Activated T-helper 9 cell treated with anti-CD3 and anti-CD28 coated beads, Interleukin-2, amount 50 U/mL, for 16 hours (primary cell): ENCODE measurements around the gene CCDC126.
A peak's percentile ranks its signal among the peaks of the same experiment; 100 is the strongest.
"Not testable (repeated sequence)": the region's sequence is repeated elsewhere in the genome, so short reads cannot be mapped to it uniquely, and the experiment has no call there.

ENCODE experiments used
- DNase-seq: peaks from one replicate; pipeline ENCODE4 v3.0.0-alpha.2; 2020; ENCODE audit warnings: low read depth

CCDC126 gene

GRCh38 chr7:23597094-23598091, at the start of gene CCDC126:
TSS of gene CCDC126 (plus strand) at chr7:23597382. CDS start at chr7:23611316, 13,934 bp downstream.
- DNase-seq = peak; percentile 73

- no peak for DNase-seq
Observed at GRCh38 chr7:23547662-23548061, 49.5 kb upstream of the CCDC126 start.

- no peak for DNase-seq
Observed at GRCh38 chr7:23558303-23558702, 38.9 kb upstream of the CCDC126 start.

- DNase-seq = peak; percentile 46
Observed at GRCh38 chr7:23570592-23571200, 26.5 kb upstream of the CCDC126 start.

GRCh38 chr7:23581975-23582374, 15.2 kb upstream of the CCDC126 start:
- DNase-seq = not testable (repeated sequence)

- not testable (repeated sequence) for DNase-seq
Observed at GRCh38 chr7:23585304-23585703, 11.9 kb upstream of the CCDC126 start.

GRCh38 chr7:23586159-23586558, 11.0 kb upstream of the CCDC126 start:
- DNase-seq = no peak

- no peak for DNase-seq
Observed at GRCh38 chr7:23590529-23590928, 6.7 kb upstream of the CCDC126 start.

- DNase-seq = no peak
Observed at GRCh38 chr7:23593706-23594105, 3.5 kb upstream of the CCDC126 start.

- DNase-seq = no peak
Observed at GRCh38 chr7:23594879-23595604, 2.1 kb upstream of the CCDC126 start.

GRCh38 chr7:23598296-23598695, 1.1 kb downstream of the CCDC126 start:
- DNase-seq = no peak

- no peak for DNase-seq
Observed at GRCh38 chr7:23600236-23600635, 3.1 kb downstream of the CCDC126 start.

- DNase-seq = no peak
Observed at GRCh38 chr7:23603632-23604295, 6.6 kb downstream of the CCDC126 start.

GRCh38 chr7:23604296-23604640, 7.1 kb downstream of the CCDC126 start:
- no peak for DNase-seq

GRCh38 chr7:23607130-23607529, 9.9 kb downstream of the CCDC126 start:
- no peak for DNase-seq

- DNase-seq = no peak
Observed at GRCh38 chr7:23607866-23608265, 10.7 kb downstream of the CCDC126 start.

GRCh38 chr7:23615331-23615730, 18.1 kb downstream of the CCDC126 start:
- DNase-seq = no peak

- DNase-seq = no peak
Observed at GRCh38 chr7:23616593-23616992, 19.4 kb downstream of the CCDC126 start.

- no peak for DNase-seq
Observed at GRCh38 chr7:23617482-23617881, 20.3 kb downstream of the CCDC126 start.

GRCh38 chr7:23618241-23618640, 21.1 kb downstream of the CCDC126 start:
- no peak for DNase-seq

GRCh38 chr7:23619141-23619540, 22.0 kb downstream of the CCDC126 start:
- DNase-seq = no peak

- DNase-seq = no peak
Observed at GRCh38 chr7:23622506-23622925, 25.3 kb downstream of the CCDC126 start.
